Thyroid gland (tissue), 4 donors: ENCODE results near the gene ABCA13. TPM values are rescaled to one million over a fixed set of nuclear protein-coding genes. Genes with fewer than 3 reads are reported as not detected.

Experiments used
- DNase-seq, 2 donors: peaks; one replicate each; pipeline ENCODE4 v3.0.0-alpha.2; 2019
- H3K27ac ChIP-seq, 3 donors: fragments of 200-600 bp; sonication (generic); 1 replicate in 2 of 3; 2 replicates in 1 of 3; pipeline ENCODE4 v1.5.1; 2016 to 2019; ENCODE audit warnings: mild to moderate bottlenecking in 1 of 3, moderate library complexity in 1 of 3
- H3K27me3 ChIP-seq: fragments of 200-600 bp; sonication (generic); one replicate; pipeline ENCODE4 v1.5.1; 2019
- H3K36me3 ChIP-seq, 2 donors: fragments of 200-600 bp; sonication (generic); one replicate each; pipeline ENCODE4 v1.5.1; 2016 to 2019
- H3K4me1 ChIP-seq, 2 donors: fragments of 200-600 bp; sonication (generic); one replicate each; pipeline ENCODE4 v1.5.1; 2017 to 2019
- H3K4me3 ChIP-seq, 3 donors: fragments of 200-600 bp; sonication (generic); replicated peaks in 1 of 3; 1 replicate in 2 of 3; 2 replicates in 1 of 3; pipeline ENCODE4 v1.5.1; 2016; ENCODE audit warnings: mild to moderate bottlenecking in 1 of 3
- H3K9me3 ChIP-seq: fragments of 200-600 bp; sonication (generic); one replicate; pipeline ENCODE4 v1.5.1; 2017
- POLR2A ChIP-seq, 2 donors: fragments of 450-650 bp; IDR thresholded peaks; one replicate each; pipeline ENCODE4 v1.6.1; 2017; ENCODE audit warnings: antibody characterized with exemption in 2 of 2, mild to moderate bottlenecking in 2 of 2, moderate library complexity in 1 of 2
- WGBS, 2 donors: methylation state at CpG; one replicate each; pipeline ENCODE4 v1.1.5; 2017; 5-methylcytosine and 5-hydroxymethylcytosine counted together
- intact Hi-C: fragments of 100-400 bp; cut with DNase I; formaldehyde crosslinking; loops from one replicate; pipeline ENCODE4 v1.15.1; 2023
- total RNA-seq, 4 donors: library from RNA; depleted of rRNA; stranded (reverse); fragments of >200 nt; gene quantifications; one replicate each; pipeline ENCODE4 v1.2.3, GENCODE V29; 2016
- TF ChIP-seq, protein P1 (sequence below), 6 experiments: fragments of 200-600 bp in 3 of 6; fragments of 450-650 bp in 3 of 6; sonication (generic) in 3 of 6; IDR thresholded peaks; one replicate each; pipeline ENCODE4 v1.5.1; 2016 to 2019; ENCODE audit warnings: antibody characterized with exemption in 6 of 6, mild to moderate bottlenecking in 2 of 6, inconsistent platforms in 1 of 6, moderate library complexity in 1 of 6

Gene ABCA13
- total RNA-seq, 4 donors from 2014 or later, result 7.6 to 13.3 (median 11.7) TPM

DNA sequence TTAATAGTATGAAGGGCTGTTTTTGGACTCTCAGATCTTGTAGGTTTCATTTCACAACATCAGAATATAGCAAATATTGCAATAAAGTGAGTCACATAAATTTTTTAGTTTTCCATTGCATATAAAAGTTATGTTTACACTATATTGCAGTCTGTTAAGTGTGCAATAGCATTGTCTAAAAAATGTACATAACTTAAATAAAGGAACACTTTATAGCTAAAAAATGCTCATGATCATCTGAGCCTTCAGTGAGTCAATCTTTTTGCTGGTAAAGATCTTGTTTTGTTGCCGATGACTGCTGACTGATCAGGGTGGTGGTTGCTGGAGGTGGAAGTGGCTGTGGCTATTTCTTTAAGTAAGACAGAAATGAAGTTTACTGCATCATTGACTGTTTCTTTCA is 42.0 kb downstream of the ABCA13 start:
- intact Hi-C loops, result no loop called here
- WGBS, 2 donors, result 83 to 91% methylated on average over 1 of the region's 1 CpG
- DNase-seq, result no peak
- no peaks in the 10 kb centered on the region for H3K4me1 ChIP-seq
- H3K36me3 ChIP-seq, result no peaks in the 10 kb centered on the region
- H3K27ac ChIP-seq, result no peak overlapping the region
- no peak for TF ChIP-seq POLR2A (IDR thresholded peaks at IDR 0.05)
- TF ChIP-seq, protein P1, sequence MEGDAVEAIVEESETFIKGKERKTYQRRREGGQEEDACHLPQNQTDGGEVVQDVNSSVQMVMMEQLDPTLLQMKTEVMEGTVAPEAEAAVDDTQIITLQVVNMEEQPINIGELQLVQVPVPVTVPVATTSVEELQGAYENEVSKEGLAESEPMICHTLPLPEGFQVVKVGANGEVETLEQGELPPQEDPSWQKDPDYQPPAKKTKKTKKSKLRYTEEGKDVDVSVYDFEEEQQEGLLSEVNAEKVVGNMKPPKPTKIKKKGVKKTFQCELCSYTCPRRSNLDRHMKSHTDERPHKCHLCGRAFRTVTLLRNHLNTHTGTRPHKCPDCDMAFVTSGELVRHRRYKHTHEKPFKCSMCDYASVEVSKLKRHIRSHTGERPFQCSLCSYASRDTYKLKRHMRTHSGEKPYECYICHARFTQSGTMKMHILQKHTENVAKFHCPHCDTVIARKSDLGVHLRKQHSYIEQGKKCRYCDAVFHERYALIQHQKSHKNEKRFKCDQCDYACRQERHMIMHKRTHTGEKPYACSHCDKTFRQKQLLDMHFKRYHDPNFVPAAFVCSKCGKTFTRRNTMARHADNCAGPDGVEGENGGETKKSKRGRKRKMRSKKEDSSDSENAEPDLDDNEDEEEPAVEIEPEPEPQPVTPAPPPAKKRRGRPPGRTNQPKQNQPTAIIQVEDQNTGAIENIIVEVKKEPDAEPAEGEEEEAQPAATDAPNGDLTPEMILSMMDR (IDR thresholded peaks at IDR 0.05), result no peak
- no peaks in the 10 kb centered on the region for H3K9me3 ChIP-seq
- H3K27me3 ChIP-seq, result no peaks in the 10 kb centered on the region
- H3K4me3 ChIP-seq, result no peak overlapping the region

DNA sequence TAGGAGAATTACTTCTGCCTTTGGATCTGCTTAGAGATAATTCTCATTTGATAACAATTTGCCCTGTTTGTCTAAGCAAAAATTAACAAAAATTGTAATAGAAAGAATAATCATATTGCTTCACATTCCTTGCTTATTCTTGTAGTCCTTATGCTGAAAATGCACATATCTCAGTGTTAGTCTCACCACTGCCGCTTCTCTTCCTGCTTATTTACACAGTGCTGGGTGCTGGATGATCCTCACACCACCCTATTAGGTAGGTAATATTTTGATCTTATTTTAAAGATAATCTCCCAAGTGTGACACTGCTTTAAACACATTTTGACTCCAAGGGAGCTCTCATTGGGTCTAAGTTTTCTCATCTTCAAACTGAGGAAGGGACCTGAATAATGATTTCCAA is 46.0 kb downstream of the ABCA13 start:
- intact Hi-C loops, result no loop called here
- TF ChIP-seq, protein P1 (IDR thresholded peaks at IDR 0.05), result no peak
- TF ChIP-seq POLR2A (IDR thresholded peaks at IDR 0.05), result no peak

DNA sequence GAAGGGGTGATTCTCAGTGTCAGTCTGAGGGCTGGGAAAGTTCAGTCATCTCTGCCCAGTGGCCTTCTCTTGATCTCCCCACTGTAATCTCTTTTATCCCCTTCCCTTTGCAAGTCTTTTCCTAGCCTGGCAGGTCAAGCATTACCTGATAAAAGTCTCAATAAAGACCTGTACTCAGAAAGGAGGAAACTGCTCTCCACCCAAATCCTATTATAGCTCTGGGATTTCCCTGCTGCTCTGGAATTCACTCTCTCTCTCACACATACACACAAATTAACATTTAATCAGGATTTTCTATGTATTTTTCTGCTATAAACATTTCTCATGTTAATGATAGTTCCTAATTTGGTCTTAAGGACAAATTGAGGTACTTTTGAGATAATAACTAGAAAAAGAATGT is 46.5 kb downstream of the ABCA13 start:
- intact Hi-C loops, result no loop called here
- Histone ChIP-seq H3K27ac (no peak overlapping the region), H3K4me3 (no peak overlapping the region), H3K9me3 (no peaks in the 10 kb centered on the region), H3K36me3 (no peaks in the 10 kb centered on the region), H3K4me1 (no peaks in the 10 kb centered on the region), H3K27me3 (no peaks in the 10 kb centered on the region)
- no peak for DNase-seq
- TF ChIP-seq, protein P1 (IDR thresholded peaks at IDR 0.05), result no peak
- no peak for TF ChIP-seq POLR2A (IDR thresholded peaks at IDR 0.05)

More for the DNA sequence above, 46.0 kb downstream of the ABCA13 start:
- H3K27me3 ChIP-seq, result no peaks in the 10 kb centered on the region
- H3K4me3 ChIP-seq, result no peak overlapping the region
- no peak overlapping the region for H3K27ac ChIP-seq
- H3K4me1 ChIP-seq, result no peaks in the 10 kb centered on the region
- WGBS, 2 donors, result 94 to 98% methylated on average over 1 of the region's 1 CpG
- H3K9me3 ChIP-seq, result no peaks in the 10 kb centered on the region
- no peak for DNase-seq
- H3K36me3 ChIP-seq, result no peaks in the 10 kb centered on the region

DNA sequence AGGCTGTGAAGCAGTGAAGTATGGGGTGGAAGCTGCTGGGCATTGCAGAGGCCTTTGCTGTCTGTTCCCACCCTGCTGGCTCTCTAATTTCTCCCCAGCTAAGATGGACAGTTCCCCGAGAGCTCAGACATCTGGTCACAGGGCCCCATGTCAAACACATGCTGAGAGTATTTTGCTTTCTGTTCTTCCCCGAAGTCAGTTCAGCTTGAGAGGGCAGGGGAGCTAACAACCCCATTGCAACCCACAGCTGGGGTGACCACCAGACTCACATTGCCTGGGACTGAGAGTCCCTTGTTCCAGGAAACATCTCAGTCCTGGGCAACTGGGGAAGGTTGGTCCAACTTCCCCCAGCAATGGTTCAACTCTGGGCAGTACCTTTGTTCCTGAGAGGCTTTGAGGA is 52.8 kb downstream of the ABCA13 start:
- WGBS, 2 donors, result 55 to 81% methylated on average over 2 of the region's 2 CpGs
- DNase-seq, result no peak

DNA sequence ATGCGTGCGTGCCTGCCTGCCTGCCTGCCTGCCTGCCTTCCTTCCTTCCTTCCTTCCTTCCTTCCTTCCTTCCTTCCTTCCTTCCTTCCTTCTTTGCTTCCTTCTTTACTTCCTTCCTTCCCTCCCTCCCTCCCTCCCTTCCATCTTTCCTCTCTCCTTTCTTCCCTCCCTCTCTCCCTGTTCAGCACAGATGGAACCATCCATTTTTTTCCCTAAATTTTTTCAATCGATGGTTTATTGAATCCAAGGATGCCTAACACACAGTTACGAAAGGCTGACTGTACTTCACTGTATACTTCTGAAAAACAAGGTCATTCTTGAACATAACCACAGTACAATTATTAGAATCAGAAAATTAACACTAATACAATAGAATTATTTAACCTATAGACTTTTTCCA is 53.8 kb downstream of the ABCA13 start:
- H3K27me3 ChIP-seq, result no peaks in the 10 kb centered on the region
- no peak for DNase-seq
- no peaks in the 10 kb centered on the region for H3K9me3 ChIP-seq
- WGBS, 2 donors, result 92 to 93% methylated on average over 4 of the region's 4 CpGs
- TF ChIP-seq, protein P1 (IDR thresholded peaks at IDR 0.05), result no peak
- no peak for TF ChIP-seq POLR2A (IDR thresholded peaks at IDR 0.05)
- intact Hi-C loops, result no loop called here
- H3K4me1 ChIP-seq, result no peaks in the 10 kb centered on the region
- H3K4me3 ChIP-seq, result no peak overlapping the region
- no peak overlapping the region for H3K27ac ChIP-seq
- no peaks in the 10 kb centered on the region for H3K36me3 ChIP-seq

More for the DNA sequence above, 52.8 kb downstream of the ABCA13 start:
- Histone ChIP-seq H3K36me3 (no peaks in the 10 kb centered on the region), H3K27ac (no peak overlapping the region), H3K9me3 (no peaks in the 10 kb centered on the region), H3K27me3 (no peaks in the 10 kb centered on the region), H3K4me3 (no peak overlapping the region), H3K4me1 (no peaks in the 10 kb centered on the region)
- TF ChIP-seq POLR2A (IDR thresholded peaks at IDR 0.05), result no peak
- TF ChIP-seq, protein P1 (IDR thresholded peaks at IDR 0.05), result no peak
- intact Hi-C loops, result no loop called here
